CD4-positive, alpha-beta T cell treated with Interleukin-6 for 4 hours (primary cell): ENCODE data around the gene TOMM6.
A peak's percentile ranks its signal among the peaks of the same experiment; 100 is the strongest.
"Not testable (repeated sequence)": the region's sequence is repeated elsewhere in the genome, so short reads cannot be mapped to it uniquely, and the experiment has no call there.

ENCODE experiments used
- DNase-seq: peaks from one replicate; pipeline ENCODE4 v3.0.0-alpha.2; 2020; ENCODE audit warnings: mixed read lengths

TOMM6 gene

DNA sequence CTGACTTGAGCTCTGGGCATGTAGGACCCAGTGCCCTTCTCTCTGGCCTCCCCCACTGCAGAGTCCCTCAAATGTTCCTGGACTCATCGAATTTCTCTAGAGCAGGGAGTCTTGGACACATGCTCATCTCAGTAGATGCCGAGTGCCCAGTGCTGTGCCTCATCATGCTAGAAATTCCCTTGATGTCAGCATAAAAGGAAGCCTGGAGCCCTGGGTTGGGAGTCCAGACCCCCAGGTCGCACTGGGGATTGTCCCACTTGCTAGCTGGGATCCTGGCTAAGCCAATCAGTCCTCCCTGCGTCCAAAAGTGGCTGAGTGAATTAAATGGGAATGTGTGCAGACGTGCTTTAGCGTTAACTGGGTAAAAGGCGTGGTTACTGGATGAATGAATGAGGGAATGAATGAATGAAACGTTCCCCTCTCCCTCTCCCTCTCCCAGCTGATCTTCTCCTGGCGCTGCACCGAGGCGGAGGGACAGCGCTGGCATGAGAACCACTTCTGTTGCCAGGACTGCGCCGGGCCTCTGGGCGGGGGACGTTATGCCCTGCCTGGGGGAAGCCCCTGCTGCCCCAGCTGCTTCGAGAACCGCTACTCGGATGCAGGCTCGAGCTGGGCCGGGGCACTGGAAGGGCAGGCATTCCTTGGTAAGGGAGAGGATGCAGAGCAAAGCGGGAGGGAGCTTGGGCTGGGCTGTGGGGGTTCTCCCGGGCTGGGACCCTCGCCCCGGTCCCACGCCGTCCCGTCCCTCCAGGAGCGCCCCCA lies 1.6 kb upstream of the TOMM6 start:
- no peak for DNase-seq

GRCh38 chr6:41786451-41787218 lies 859 bp upstream of the TOMM6 start:
- peak; percentile 90 for DNase-seq

DNA sequence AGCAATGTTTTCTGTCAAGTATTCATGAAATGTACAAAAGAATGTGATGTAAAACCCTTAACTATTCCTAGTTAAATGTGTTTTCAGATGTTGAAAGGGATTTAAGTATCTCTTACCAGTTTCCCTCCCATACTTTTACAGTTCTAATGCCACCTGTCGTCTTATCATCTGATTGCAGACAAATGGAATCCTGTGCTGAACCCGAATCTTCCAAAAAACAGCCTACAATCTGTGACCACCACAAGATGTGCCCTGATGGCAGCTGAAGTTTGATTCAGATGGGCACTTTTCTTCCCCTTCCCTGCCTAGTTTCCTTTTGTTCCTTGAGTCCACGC lies 1.9 kb downstream of the TOMM6 start:
- DNase-seq = no peak

- no peak for DNase-seq
Observed at GRCh38 chr6:41790045-41790444, 2.6 kb downstream of the TOMM6 start.

DNA sequence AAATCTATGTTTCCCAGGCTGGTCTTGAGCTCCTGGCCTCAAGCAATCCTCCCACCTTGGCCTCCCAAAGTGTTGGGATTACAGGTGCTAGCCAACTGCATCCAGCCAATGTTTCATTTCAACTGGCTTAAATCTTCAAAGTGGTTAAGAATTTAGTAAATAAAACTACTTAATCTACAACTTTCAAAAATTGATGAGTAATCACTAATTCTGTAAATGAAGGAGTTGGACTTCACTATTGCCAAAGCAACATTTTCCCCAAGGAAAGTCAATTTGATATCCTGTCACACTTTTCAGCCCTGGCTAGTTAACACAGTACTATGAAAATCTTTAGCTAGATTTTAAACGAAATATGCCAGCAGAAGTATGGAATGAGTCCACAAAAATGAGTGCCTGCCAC lies 3.8 kb downstream of the TOMM6 start:
- no peak for DNase-seq

GRCh38 chr6:41791984-41792383 lies 4.5 kb downstream of the TOMM6 start:
- DNase-seq = no peak

DNA sequence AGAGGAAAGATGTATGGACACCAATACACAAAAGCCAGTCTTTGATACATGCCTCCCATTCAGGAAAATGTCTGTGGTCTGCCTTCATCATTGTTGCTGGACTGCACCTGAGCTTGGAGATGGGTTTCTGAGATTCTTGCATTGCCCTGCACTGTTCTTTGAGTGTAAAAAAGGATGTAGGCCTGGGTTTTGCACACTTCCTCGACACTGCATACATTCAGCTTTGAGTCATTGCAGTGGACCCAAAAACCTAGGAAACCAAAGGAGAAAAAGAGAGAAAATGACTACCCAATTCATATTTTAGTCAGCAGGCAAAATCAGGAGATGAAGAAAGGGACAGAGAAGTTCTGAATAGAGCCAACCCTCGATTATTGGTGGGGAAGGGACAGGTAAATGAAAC lies 9.0 kb downstream of the TOMM6 start:
- no peak for DNase-seq

DNA sequence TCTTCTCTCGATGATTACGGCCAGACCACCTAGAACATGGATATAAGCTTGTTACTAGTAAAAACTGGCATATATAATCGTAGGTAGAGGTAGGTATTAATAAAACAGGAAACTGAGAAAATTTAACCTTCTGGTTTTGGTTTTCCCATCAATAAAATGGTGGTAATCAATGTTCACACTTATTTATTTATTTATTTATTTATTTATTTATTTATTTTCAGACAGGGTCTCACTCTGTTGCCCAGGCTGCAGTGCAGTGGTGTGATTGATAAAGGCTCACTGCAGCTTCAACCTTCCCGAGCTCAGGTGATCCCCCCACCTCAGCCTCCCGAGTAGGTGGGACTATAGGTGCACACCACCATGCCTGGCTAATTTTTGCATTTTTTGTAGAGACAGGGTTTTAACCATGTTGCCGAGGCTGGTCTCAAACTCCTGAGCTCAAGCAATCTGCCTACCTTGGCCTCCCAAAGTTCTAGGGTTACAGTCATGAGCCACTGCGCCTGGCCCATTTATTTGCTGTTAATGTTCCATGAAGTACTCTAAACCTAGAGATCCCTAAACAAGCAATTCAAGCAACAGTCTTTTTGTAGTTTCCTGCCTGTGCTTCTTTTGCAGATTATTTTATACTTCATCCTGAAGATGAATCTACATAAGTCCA lies 11.5 kb downstream of the TOMM6 start:
- DNase-seq = no peak

DNA sequence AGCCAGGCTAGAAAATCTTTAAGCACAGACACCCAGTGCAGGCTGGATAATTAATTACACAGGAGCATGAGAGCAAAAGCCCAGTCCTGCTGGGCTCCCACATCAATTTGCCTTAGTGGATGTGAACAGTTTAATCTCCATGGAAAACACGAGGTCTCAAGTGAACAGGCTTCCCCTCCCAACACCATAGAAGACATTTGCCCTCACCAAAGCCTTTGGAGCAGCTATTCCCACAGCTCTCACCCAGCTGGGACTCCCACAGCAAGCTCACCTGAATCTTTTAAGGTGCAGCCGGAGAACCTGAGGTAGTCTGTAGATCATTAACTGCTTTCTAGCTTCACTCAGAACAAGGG lies 12.0 kb downstream of the TOMM6 start:
- DNase-seq = no peak

- DNase-seq = no peak
Observed at GRCh38 chr6:41801380-41801779, 13.9 kb downstream of the TOMM6 start.

DNA sequence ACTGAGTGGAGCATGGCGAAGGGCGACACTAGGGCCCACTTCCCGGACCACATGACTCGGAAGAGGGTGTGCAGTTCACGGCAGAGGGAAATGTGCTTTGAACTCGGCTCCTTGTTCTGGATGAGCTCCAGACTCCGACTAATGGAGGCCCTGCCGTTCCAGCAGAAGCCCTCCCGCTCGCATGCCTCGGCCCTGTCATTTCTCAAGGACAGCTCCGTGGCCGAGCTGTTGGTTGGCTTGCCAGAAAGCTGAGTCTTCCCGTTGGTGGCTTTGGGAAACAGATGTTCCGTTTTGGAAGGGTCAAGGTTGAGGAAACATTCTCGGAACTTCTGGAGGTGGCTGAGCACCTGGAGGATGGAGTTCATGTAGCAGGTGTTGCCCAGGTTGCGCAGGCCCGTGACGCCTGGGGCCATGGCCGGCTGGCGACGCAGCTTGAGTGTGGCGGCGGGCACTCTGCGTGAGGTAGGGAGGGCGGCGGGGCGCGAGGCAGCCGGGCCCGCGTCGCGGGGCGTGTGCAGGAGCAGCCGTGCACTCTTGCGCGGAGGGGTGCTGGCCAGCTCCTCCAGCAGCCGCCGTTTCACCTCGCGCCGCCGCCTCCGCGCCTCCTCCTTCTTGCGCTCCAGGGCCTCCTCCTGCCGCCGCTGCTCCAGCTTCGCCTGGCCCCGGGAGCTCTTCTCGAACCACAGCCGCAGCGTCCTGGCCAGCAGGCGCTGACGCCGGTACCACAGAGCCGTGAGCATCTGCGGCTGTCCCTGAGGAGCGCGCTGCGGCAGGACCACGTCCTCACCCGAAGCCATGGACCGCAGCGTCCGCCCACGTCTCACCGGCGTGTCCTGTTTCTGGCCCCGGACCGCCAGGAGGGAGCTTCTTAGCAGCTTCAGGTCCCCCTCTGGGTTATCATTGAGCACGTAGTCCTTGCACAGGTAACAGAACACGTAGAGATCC lies 18.6 kb downstream of the TOMM6 start:
- DNase-seq = no peak

DNA sequence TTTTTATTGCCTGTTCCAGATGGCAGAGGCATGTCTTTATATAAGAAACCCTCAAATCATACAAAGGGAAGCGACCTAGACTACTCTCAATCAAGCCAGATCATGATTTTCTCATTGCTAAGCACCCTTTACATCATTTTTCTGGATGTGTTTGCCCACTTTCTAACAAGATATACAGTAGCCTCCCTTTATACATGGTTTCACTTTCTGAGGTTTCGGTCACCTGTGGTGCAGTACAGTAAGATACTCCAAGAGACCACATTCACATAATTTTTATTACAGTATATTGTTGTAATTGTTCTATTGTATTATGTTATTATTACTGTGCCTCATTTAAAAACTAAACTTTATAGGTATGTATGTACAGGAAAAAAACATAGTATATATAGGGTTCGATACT lies 23.6 kb downstream of the TOMM6 start:
- no peak for DNase-seq

- not testable (repeated sequence) for DNase-seq
Observed at GRCh38 chr6:41811946-41812345, 24.5 kb downstream of the TOMM6 start.

GRCh38 chr6:41813469-41813868 lies 26.0 kb downstream of the TOMM6 start:
- DNase-seq = no peak

DNA sequence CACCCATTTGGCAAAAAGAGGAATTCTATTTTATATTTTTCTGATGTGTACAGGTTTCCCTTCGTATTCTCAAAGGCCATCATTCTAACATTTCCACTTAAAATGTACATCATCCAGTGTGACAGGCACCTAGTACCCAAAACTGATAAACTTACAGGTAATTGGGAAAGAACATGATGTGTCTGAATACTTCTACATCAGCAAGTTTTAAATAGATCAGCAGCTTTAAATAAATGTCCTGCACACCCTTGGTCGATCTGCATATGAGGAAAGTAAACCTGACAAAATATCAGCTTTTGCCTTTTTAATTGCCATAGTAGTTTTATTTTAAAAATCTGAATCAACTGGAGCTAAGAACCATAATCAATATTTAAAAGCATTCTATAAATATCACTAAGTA lies 26.5 kb downstream of the TOMM6 start:
- no peak for DNase-seq

DNA sequence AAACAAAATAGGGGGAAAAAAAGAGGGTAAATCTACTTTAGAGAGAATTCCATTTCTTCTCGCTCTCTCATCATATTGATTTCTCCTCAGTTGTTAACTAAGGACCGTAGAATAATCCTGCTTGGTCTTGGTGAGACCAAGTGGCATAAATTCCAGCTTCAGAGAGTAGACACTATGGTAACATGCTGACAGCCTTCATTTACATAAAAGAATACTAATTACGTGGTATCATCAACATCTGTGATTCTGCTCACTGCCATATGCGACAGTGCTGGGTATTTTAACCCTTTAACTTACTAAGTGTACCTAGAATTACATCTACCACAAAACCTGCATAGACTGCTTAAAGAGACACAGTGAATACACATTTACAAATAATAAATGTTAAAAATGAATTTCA lies 27.1 kb downstream of the TOMM6 start:
- no peak for DNase-seq

GRCh38 chr6:41815587-41815986 lies 28.1 kb downstream of the TOMM6 start:
- DNase-seq = no peak

DNA sequence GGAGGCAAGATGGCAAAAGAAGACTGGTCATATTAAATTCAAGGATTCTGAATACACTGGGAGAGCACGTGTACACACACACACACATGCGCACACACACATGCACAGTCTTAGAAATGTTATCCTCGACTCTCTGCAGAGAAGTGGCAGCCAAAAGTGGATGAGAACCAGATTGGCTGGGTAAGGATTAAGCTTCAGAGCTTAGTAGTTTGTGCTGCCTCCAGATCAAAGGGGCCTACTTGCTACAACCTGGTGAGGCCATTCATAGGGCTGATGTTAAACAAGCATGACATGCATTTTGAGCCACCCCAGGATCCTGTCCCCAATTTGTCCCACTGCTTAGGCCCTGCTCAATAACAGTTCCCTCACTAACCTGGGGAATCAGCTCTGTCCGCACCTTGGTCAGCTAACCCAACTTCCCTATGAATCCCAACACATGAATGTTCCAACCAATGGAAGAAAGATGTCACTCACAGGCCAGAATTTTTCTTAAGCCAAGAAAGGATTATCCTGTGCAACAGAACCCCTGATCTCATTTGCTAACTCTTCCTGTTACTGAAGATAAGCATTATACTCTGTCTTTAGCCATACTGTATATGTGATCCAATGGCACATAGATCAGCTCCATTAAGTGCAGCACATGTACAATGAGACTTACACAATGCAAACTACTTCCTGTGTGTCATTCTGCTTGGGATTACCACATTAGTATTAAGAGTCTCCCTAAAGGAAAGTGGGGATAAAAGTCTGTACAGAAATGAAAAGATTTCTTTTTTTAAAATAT lies 31.0 kb downstream of the TOMM6 start:
- no peak for DNase-seq

DNA sequence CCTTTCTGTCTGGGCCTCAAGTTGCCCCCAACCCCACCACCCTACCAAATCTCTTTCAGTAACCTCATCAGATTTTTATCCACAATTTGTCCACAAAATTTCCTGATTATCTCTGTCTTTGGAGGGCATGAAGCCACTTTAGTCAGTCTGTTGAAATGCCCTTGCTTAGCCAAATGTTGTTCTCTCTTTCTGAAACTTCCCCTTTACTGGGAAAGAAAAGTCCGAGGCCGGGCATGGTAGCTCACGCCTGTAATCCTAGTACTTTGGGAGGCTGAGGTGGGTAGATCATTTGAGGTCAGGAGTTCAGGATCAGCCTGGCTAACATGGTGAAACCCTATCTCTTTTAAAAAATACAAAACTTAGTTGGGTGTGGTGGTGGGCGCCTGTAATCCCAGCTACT lies 33.8 kb downstream of the TOMM6 start:
- no peak for DNase-seq

DNA sequence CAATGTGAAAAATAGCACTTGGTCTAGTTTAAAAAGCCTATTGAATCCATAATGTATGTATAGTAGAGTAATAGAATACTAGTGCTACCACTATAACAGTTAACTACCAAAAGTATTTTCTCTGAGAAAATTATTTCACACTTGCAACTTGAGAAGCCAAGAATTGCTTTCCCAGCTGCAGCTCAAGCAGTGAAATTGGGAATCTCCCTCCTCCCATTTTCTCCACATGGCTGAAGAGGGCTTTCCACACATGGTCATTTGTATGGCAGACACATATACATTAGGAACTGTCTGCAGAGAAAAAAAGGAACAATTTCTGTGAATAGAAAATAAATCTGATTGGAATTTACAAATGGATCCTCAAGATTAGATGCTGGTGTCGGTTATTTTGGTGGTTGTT lies 34.5 kb downstream of the TOMM6 start:
- no peak for DNase-seq

DNA sequence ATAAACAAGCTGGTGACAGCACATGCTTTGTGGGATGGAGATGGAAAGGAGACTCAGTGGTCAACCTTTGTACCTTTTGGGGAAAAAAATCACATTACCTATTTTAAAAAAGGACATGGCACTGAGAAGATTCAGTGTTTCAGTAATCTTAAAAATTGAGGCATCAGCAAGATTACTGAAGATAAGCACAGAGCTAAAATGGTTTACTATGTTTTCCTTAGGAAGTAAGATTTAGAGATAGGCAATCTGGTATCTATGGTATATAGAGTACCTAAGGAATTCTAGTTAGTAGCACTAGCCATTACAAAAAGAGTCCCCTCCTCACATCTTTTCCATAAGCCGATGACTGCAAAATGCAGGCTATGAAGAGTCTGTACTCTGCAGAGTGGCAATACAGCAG lies 35.7 kb downstream of the TOMM6 start:
- no peak for DNase-seq
